ENCODE results near the gene SORL1. TPM values are rescaled to one million over a fixed set of nuclear protein-coding genes. Genes with fewer than 3 reads are reported as not detected.

SORL1 gene
- total and polyA plus RNA-seq, 2 of the 13 experiments (the other 11 are each of a cell fraction or from before 2014, with no cell fraction given): 21.3 to 148 TPM

DNA sequence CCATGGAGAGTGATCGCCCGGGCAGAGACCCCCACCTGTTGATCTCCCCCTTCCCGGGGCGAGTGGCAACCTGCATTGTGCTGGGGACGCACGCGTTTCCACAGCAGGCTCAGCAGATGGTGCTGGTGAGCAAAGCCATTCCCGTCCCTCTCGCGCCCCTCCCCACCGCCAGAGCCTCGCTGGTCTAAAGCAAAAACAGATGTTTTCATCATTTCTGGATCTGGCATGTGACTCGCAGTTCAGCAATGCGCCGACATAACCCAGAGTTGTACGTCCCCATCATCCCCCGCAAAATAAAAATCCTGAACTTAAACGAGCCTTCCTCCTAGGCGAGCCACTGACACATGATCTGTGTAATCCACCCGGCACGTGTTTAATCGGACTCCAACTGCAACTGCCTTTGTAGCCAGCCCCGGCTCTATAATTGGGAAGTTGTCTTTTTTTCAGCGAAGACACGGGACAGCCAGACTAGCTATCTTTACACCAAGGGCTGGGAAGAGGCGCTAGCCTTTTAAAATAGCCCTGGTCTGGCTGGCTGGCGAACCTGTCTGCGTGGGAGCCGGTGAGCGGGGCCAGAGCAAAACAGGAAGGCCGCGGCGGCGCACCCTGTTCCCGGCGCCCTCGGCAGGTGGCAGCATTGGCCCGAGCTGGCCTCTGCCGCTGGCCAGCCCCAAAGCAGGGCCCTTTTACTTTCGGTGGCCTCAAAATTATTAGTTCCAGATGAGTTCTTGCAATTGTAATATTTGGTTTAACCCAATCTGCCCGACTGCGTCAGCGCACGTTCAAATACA is 203.6 kb downstream of the SORL1 start (continued):
- TF ChIP-seq, protein P1, sequence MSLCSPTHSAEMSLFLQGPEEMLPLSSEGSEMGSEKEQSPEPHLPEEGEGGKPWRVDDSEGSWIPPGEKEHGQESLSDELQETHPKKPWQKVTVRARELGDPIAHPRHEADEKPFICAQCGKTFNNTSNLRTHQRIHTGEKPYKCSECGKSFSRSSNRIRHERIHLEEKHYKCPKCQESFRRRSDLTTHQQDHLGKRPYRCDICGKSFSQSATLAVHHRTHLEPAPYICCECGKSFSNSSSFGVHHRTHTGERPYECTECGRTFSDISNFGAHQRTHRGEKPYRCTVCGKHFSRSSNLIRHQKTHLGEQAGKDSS (CRISPR knock-in tag; IDR thresholded peaks at IDR 0.05; ENCODE audit: borderline replicate concordance, low read depth): no peak
- TF ChIP-seq NRL (CRISPR knock-in tag; IDR thresholded peaks at IDR 0.05; ENCODE audit: borderline replicate concordance) (no peak), MYC (CRISPR knock-in tag; IDR thresholded peaks at IDR 0.05; ENCODE audit: borderline replicate concordance) (peak; percentile 78), BHLHE40 (IDR thresholded peaks at IDR 0.05; ENCODE audit: low read length) (peak; percentile 54; the same call in 1 of the 2 replicates), ZNF644 (CRISPR knock-in tag; IDR thresholded peaks at IDR 0.05; ENCODE audit: low read depth) (no peak), KDM2A (CRISPR knock-in tag; IDR thresholded peaks at IDR 0.05; ENCODE audit: borderline replicate concordance, low read depth) (peak; percentile 75), NFKB2 (CRISPR knock-in tag; IDR thresholded peaks at IDR 0.05; ENCODE audit: borderline replicate concordance) (no peak), MAFF (IDR thresholded peaks at IDR 0.05; ENCODE audit: low read depth, low read length) (no peak), ZNF337 (CRISPR knock-in tag; IDR thresholded peaks at IDR 0.05; ENCODE audit: borderline replicate concordance, low read depth) (no peak), TOPORS (CRISPR knock-in tag; IDR thresholded peaks at IDR 0.05) (0 out of 2 replicates have a peak, but pooled peaks have one; percentile 8), GZF1 (CRISPR knock-in tag; IDR thresholded peaks at IDR 0.05) (no peak), HDAC6 (IDR thresholded peaks at IDR 0.05; ENCODE audit: low read depth, low read length) (no peak), ZNF124 (CRISPR knock-in tag; IDR thresholded peaks at IDR 0.05) (0 out of 2 replicates have a peak, but pooled peaks have one; percentile 27)
- TF ChIP-seq, protein P2, sequence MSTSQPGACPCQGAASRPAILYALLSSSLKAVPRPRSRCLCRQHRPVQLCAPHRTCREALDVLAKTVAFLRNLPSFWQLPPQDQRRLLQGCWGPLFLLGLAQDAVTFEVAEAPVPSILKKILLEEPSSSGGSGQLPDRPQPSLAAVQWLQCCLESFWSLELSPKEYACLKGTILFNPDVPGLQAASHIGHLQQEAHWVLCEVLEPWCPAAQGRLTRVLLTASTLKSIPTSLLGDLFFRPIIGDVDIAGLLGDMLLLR (CRISPR knock-in tag; IDR thresholded peaks at IDR 0.05): no peak; the same call in 1 of the 2 replicates
- TF ChIP-seq, protein P3, sequence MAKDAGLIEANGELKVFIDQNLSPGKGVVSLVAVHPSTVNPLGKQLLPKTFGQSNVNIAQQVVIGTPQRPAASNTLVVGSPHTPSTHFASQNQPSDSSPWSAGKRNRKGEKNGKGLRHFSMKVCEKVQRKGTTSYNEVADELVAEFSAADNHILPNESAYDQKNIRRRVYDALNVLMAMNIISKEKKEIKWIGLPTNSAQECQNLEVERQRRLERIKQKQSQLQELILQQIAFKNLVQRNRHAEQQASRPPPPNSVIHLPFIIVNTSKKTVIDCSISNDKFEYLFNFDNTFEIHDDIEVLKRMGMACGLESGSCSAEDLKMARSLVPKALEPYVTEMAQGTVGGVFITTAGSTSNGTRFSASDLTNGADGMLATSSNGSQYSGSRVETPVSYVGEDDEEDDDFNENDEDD (CRISPR knock-in tag; IDR thresholded peaks at IDR 0.05; ENCODE audit: borderline replicate concordance): peak; percentile 12; the same call in 1 of the 2 replicates
- TF ChIP-seq, protein P4, sequence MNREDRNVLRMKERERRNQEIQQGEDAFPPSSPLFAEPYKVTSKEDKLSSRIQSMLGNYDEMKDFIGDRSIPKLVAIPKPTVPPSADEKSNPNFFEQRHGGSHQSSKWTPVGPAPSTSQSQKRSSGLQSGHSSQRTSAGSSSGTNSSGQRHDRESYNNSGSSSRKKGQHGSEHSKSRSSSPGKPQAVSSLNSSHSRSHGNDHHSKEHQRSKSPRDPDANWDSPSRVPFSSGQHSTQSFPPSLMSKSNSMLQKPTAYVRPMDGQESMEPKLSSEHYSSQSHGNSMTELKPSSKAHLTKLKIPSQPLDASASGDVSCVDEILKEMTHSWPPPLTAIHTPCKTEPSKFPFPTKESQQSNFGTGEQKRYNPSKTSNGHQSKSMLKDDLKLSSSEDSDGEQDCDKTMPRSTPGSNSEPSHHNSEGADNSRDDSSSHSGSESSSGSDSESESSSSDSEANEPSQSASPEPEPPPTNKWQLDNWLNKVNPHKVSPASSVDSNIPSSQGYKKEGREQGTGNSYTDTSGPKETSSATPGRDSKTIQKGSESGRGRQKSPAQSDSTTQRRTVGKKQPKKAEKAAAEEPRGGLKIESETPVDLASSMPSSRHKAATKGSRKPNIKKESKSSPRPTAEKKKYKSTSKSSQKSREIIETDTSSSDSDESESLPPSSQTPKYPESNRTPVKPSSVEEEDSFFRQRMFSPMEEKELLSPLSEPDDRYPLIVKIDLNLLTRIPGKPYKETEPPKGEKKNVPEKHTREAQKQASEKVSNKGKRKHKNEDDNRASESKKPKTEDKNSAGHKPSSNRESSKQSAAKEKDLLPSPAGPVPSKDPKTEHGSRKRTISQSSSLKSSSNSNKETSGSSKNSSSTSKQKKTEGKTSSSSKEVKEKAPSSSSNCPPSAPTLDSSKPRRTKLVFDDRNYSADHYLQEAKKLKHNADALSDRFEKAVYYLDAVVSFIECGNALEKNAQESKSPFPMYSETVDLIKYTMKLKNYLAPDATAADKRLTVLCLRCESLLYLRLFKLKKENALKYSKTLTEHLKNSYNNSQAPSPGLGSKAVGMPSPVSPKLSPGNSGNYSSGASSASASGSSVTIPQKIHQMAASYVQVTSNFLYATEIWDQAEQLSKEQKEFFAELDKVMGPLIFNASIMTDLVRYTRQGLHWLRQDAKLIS (CRISPR knock-in tag; IDR thresholded peaks at IDR 0.05): no peak
- TF ChIP-seq, protein P5, sequence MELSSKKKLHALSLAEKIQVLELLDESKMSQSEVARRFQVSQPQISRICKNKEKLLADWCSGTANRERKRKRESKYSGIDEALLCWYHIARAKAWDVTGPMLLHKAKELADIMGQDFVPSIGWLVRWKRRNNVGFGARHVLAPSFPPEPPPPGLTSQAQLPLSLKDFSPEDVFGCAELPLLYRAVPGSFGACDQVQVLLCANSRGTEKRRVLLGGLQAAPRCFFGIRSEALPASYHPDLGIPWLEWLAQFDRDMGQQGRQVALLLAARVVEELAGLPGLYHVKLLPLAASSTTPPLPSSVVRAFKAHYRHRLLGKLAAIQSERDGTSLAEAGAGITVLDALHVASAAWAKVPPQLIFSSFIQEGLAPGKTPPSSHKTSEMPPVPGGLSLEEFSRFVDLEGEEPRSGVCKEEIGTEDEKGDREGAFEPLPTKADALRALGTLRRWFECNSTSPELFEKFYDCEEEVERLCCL (CRISPR knock-in tag; IDR thresholded peaks at IDR 0.05; ENCODE audit: borderline replicate concordance): no peak

All from HepG2 (cell line).